PC-3 (cell line): ENCODE results near the gene ZNF343. TPM values are rescaled to one million over a fixed set of nuclear protein-coding genes. Genes with fewer than 3 reads are reported as not detected.

ENCODE experiments used
- ATAC-seq: fragments of 200-7000 bp; cut with Tn5 transposase; 2 replicates; pipeline ENCODE4 v1.9.1; 2020; ENCODE audit warnings: mild to moderate bottlenecking, moderate library complexity
- BruUV-seq: library from RNA; stranded (reverse); fragments of 400-500 nt; replicated peaks from 2 replicates; lab custom pipeline; 2021; lab: Mats Ljungman, UMichigan
- CTCF ChIA-PET: fragments of 300-600 bp; sonication (Branson Sonifier 250); formaldehyde crosslinking; loops from one replicate; lab custom pipeline; 2022; ENCODE audit warnings: antibody characterized with exemption; lab: Charles Lee
- POLR2A ChIA-PET: fragments of 300-600 bp; sonication (Branson Sonifier 250); formaldehyde crosslinking; loops from one replicate; lab custom pipeline; 2022; ENCODE audit warnings: antibody characterized with exemption; ENCODE audit not compliant: unreplicated experiment; lab: Charles Lee
- DNase-seq: peaks from one replicate; pipeline ENCODE4 v3.0.0-alpha.2; 2015
- H2AFZ ChIP-seq: fragments of 300-600 bp; sonication (generic); 2 replicates; pipeline ENCODE4 v1.6.0; 2016; ENCODE audit warnings: antibody characterized with exemption, low read length
- H3F3A ChIP-seq: fragments of 300-600 bp; sonication (generic); one replicate; pipeline ENCODE4 v1.6.0; 2017; ENCODE audit warnings: antibody characterized with exemption, low read length, control low read depth, mild to moderate bottlenecking; ENCODE audit not compliant: unreplicated experiment
- H3K27ac ChIP-seq: fragments of 300-600 bp; sonication (generic); 2 replicates; pipeline ENCODE4 v1.5.1; 2016; ENCODE audit warnings: mild to moderate bottlenecking, low read length
- H3K27me3 ChIP-seq: fragments of 300-600 bp; sonication (generic); 2 replicates; pipeline ENCODE4 v1.6.1; 2016; ENCODE audit warnings: low read length, mixed read lengths
- H3K36me3 ChIP-seq: fragments of 300-600 bp; sonication (generic); 2 replicates; pipeline ENCODE4 v1.6.1; 2016; ENCODE audit warnings: low read depth, mixed run types, low read length, mixed read lengths
- H3K4me1 ChIP-seq: fragments of 300-600 bp; sonication (generic); 2 replicates; pipeline ENCODE4 v1.5.1; 2016; ENCODE audit warnings: low read length; ENCODE audit not compliant: insufficient read depth
- H3K4me2 ChIP-seq: fragments of 300-600 bp; sonication (generic); 2 replicates; pipeline ENCODE4 v1.6.0; 2016; ENCODE audit warnings: low read length
- H3K4me3 ChIP-seq: fragments of 300-600 bp; sonication (generic); 2 replicates; pipeline ENCODE4 v1.5.1; 2016; ENCODE audit warnings: mild to moderate bottlenecking, low read length, mixed read lengths
- H3K79me2 ChIP-seq: fragments of 300-600 bp; sonication (generic); 2 replicates; pipeline ENCODE4 v1.6.1; 2017; ENCODE audit warnings: low read length, mixed read lengths
- H3K9ac ChIP-seq: fragments of 300-600 bp; sonication (generic); 2 replicates; pipeline ENCODE4 v1.6.0; 2016; ENCODE audit warnings: mild to moderate bottlenecking, low read length
- H3K9me2 ChIP-seq: fragments of 300-600 bp; sonication (generic); replicated peaks from 2 replicates; pipeline ENCODE4 v1.6.1; 2016; ENCODE audit warnings: mixed run types, low read length, mixed read lengths
- H3K9me3 ChIP-seq: fragments of 300-600 bp; sonication (generic); 2 replicates; pipeline ENCODE4 v1.6.1; 2016; ENCODE audit warnings: low read length, mixed read lengths
- H4K20me1 ChIP-seq: fragments of 300-600 bp; sonication (generic); 2 replicates; pipeline ENCODE4 v1.6.1; 2016; ENCODE audit warnings: low read length, mixed read lengths
- EZH2 ChIP-seq: fragments of 300-600 bp; sonication (generic); IDR thresholded peaks from one replicate; pipeline ENCODE4 v1.6.1; 2017; ENCODE audit warnings: antibody characterized with exemption, mild to moderate bottlenecking, low read length; ENCODE audit not compliant: unreplicated experiment
- EZH2phosphoT487 ChIP-seq: fragments of 300-600 bp; sonication (generic); IDR thresholded peaks from 2 replicates; pipeline ENCODE4 v1.6.1; 2018; ENCODE audit warnings: mild to moderate bottlenecking, antibody characterized with exemption, low read length, borderline replicate concordance
- intact Hi-C: fragments of 100-400 bp; cut with micrococcal nuclease; formaldehyde crosslinking; loops from 2 replicates; pipeline ENCODE4 v1.9.0; 2023
- total RNA-seq: library from RNA; depleted of rRNA; stranded (reverse); fragments of >200 nt; gene quantifications from 2 replicates; pipeline ENCODE4 v1.2.3, GENCODE V29; 2014
- TF ChIP-seq, protein P1 (sequence below): fragments of 300-600 bp; sonication (generic); conservative IDR thresholded peaks from 2 replicates; pipeline ENCODE4 v1.5.1; 2017; ENCODE audit warnings: antibody characterized with exemption, low read depth, mild to moderate bottlenecking, low read length

The ZNF343 gene
- total RNA-seq, 1 experiment from 2014 or later, result 7.7 TPM

DNA sequence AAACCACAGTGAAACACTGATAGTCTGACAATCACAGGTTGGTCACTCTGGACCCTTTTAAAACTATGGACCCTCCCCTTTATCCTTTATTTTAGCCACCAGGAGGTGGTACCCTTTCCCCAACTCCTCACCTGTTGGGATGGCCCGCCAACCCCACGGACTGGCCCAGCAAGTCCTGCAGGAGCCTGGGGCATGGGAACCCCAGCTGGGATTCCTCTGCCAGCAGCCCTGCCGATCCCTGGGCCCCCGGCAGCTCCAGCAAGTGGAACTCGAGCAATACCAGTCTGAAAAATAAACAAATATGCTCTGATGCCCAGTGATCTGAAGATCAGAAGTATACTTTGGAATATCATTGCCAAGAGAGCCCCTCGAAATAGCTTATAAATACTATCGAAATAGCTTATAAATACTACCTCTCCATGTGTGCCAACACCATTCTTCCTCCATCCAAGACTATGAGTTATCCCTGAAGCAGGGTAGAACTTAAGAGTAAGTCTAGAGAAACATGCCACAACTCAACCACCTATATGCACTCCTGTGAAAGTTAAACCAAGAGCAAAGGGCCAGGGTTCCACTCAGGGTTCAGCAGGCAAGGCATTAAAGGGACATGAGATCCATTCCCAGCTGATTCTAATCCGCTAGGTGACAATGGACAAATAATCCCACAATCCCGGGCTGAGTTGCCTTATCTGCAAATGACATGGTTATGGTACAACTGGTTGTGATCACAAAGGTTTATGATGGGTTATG lies 44.9 kb downstream of the ZNF343 start:
- H3K27me3 ChIP-seq, result no peaks in the 10 kb centered on the region
- H3K4me3 ChIP-seq, result no peak overlapping the region
- H4K20me1 ChIP-seq, result peaks cover 77% of the 10 kb centered on the region
- H3K36me3 ChIP-seq, result peaks cover 90% of the 10 kb centered on the region
- H3K9ac ChIP-seq, result no peak overlapping the region
- POLR2A ChIA-PET, result no interaction called here
- intact Hi-C loops, result no loop called here
- no peak overlapping the region for H2AFZ ChIP-seq
- H3K4me1 ChIP-seq, result peaks cover 11% of the 10 kb centered on the region
- CTCF ChIA-PET, result no interaction called here
- TF ChIP-seq EZH2phosphoT487 (no peak), EZH2 (no peak)
- TF ChIP-seq, protein P1, sequence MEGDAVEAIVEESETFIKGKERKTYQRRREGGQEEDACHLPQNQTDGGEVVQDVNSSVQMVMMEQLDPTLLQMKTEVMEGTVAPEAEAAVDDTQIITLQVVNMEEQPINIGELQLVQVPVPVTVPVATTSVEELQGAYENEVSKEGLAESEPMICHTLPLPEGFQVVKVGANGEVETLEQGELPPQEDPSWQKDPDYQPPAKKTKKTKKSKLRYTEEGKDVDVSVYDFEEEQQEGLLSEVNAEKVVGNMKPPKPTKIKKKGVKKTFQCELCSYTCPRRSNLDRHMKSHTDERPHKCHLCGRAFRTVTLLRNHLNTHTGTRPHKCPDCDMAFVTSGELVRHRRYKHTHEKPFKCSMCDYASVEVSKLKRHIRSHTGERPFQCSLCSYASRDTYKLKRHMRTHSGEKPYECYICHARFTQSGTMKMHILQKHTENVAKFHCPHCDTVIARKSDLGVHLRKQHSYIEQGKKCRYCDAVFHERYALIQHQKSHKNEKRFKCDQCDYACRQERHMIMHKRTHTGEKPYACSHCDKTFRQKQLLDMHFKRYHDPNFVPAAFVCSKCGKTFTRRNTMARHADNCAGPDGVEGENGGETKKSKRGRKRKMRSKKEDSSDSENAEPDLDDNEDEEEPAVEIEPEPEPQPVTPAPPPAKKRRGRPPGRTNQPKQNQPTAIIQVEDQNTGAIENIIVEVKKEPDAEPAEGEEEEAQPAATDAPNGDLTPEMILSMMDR, result no peak
- no peak overlapping the region for H3K27ac ChIP-seq
- H3F3A ChIP-seq, result peaks cover 27% of the 10 kb centered on the region
- H3K9me3 ChIP-seq, result no peaks in the 10 kb centered on the region
- H3K9me2 ChIP-seq, result no peaks in the 10 kb centered on the region
- no peak overlapping the region for H3K4me2 ChIP-seq
- no TSS peak for BruUV-seq
- H3K79me2 ChIP-seq, result peaks cover 42% of the 10 kb centered on the region
- DNase-seq (no peak), ATAC-seq (no peak)

- no peaks in the 10 kb centered on the region for H3K9me3 ChIP-seq
- BruUV-seq, result no TSS peak
- peaks cover 78% of the 10 kb centered on the region for H3K36me3 ChIP-seq
- no peaks in the 10 kb centered on the region for H3K27me3 ChIP-seq
- ChIA-PET CTCF (no interaction called here), POLR2A (no interaction called here)
- no peak overlapping the region for H2AFZ ChIP-seq
- intact Hi-C loops, result no loop called here
- TF ChIP-seq EZH2phosphoT487 (no peak), EZH2 (no peak)
- TF ChIP-seq, protein P1, result no peak
- no peak overlapping the region for H3K4me3 ChIP-seq
- no peak for ATAC-seq
- no peaks in the 10 kb centered on the region; the same call in 1 of the 2 replicates for H3K4me1 ChIP-seq
- H3K79me2 ChIP-seq, result peaks cover 29% of the 10 kb centered on the region
- no peak for DNase-seq
- no peak overlapping the region for H3K27ac ChIP-seq
- H3K4me2 ChIP-seq, result no peak overlapping the region
- H4K20me1 ChIP-seq, result peaks cover 64% of the 10 kb centered on the region
- no peak overlapping the region for H3K9ac ChIP-seq
- H3K9me2 ChIP-seq, result no peaks in the 10 kb centered on the region
- peaks cover 29% of the 10 kb centered on the region for H3F3A ChIP-seq
Observed at GRCh38 chr20:2462484-2462883, 46.2 kb downstream of the ZNF343 start.
